Smooth muscle cell (in vitro differentiated cells): ENCODE data around the gene PRKD2. TPM values are rescaled to one million over a fixed set of nuclear protein-coding genes. Genes with fewer than 3 reads are reported as not detected.

Source experiments
- DNase-seq: peaks from one replicate; lab custom pipeline; 2025; ENCODE audit not compliant: unreplicated experiment; lab: John Stamatoyannopoulos, UW
- H2AFZ ChIP-seq: fragments of 200-600 bp; sonication (generic); 2 replicates; pipeline ENCODE4 v1.6.0; 2016; ENCODE audit warnings: antibody characterized with exemption, low read depth, mild to moderate bottlenecking
- H3F3A ChIP-seq: fragments of 200-600 bp; sonication (generic); 2 replicates; pipeline ENCODE4 v1.6.0; 2017; ENCODE audit warnings: antibody characterized with exemption, low read depth
- H3K27ac ChIP-seq: fragments of 200-600 bp; sonication (generic); 2 replicates; pipeline ENCODE4 v1.5.1; 2016; ENCODE audit warnings: low read depth, mild to moderate bottlenecking
- H3K27me3 ChIP-seq: fragments of 200-600 bp; sonication (generic); 2 replicates; pipeline ENCODE4 v1.6.1; 2016; ENCODE audit warnings: low read depth, mild to moderate bottlenecking
- H3K36me3 ChIP-seq: fragments of 200-600 bp; sonication (generic); 2 replicates; pipeline ENCODE4 v1.5.1; 2016; ENCODE audit warnings: low read depth
- H3K4me1 ChIP-seq: fragments of 200-600 bp; sonication (generic); 2 replicates; pipeline ENCODE4 v1.5.1; 2016; ENCODE audit warnings: low read depth
- H3K4me2 ChIP-seq: fragments of 200-600 bp; sonication (generic); 2 replicates; pipeline ENCODE4 v1.6.0; 2016; ENCODE audit warnings: mild to moderate bottlenecking
- H3K4me3 ChIP-seq: fragments of 200-600 bp; sonication (generic); 2 replicates; pipeline ENCODE4 v1.5.1; 2016; ENCODE audit warnings: mild to moderate bottlenecking
- H3K79me2 ChIP-seq: fragments of 200-600 bp; sonication (generic); 2 replicates; pipeline ENCODE4 v1.6.0; 2016; ENCODE audit warnings: low read depth, mild to moderate bottlenecking
- H3K9ac ChIP-seq: fragments of 200-600 bp; sonication (generic); 2 replicates; pipeline ENCODE4 v1.6.0; 2016; ENCODE audit warnings: low read depth
- H3K9me3 ChIP-seq: fragments of 200-600 bp; sonication (generic); replicated peaks from 2 replicates; pipeline ENCODE4 v1.5.1; 2016; ENCODE audit warnings: low read depth
- H4K20me1 ChIP-seq: fragments of 200-600 bp; sonication (generic); 2 replicates; pipeline ENCODE4 v1.6.0; 2016; ENCODE audit warnings: low read depth
- CTCF ChIP-seq: fragments of 200-600 bp; sonication (generic); IDR thresholded peaks from 2 replicates; pipeline ENCODE4 v1.5.1; 2017; ENCODE audit warnings: borderline replicate concordance, mild to moderate bottlenecking, antibody characterized with exemption; ENCODE audit not compliant: insufficient read depth, poor library complexity, severe bottlenecking
- WGBS: methylation state at CpG from one replicate; pipeline ENCODE4 v1.1.7; 2016; ENCODE audit warnings: low lambda C conversion rate; 5-methylcytosine and 5-hydroxymethylcytosine counted together
- polyA plus RNA-seq: library from polyadenylated mRNA; unstranded; fragments of >200 nt; fragmentation: Nextera tagmentation; extraction: Ambion mirVana; gene quantifications from 2 replicates; pipeline ENCODE4 v1.2.1, GENCODE V29; 2016
- total RNA-seq: library from RNA; depleted of rRNA; stranded (reverse); fragments of >200 nt; gene quantifications from 2 replicates; pipeline ENCODE4 v1.2.3, GENCODE V29; 2014

Gene PRKD2
- total and polyA plus RNA-seq, 2 experiments from 2014 or later: 24.2 to 34.6 TPM

- Histone ChIP-seq H4K20me1 (peaks cover 91% of the 10 kb centered on the region), H3K36me3 (no peaks in the 10 kb centered on the region), H3K4me2 (no peak overlapping the region)
These were observed 12.8 kb upstream of the PRKD2 start for GRCh38 chr19:46729696-46730095.

DNA sequence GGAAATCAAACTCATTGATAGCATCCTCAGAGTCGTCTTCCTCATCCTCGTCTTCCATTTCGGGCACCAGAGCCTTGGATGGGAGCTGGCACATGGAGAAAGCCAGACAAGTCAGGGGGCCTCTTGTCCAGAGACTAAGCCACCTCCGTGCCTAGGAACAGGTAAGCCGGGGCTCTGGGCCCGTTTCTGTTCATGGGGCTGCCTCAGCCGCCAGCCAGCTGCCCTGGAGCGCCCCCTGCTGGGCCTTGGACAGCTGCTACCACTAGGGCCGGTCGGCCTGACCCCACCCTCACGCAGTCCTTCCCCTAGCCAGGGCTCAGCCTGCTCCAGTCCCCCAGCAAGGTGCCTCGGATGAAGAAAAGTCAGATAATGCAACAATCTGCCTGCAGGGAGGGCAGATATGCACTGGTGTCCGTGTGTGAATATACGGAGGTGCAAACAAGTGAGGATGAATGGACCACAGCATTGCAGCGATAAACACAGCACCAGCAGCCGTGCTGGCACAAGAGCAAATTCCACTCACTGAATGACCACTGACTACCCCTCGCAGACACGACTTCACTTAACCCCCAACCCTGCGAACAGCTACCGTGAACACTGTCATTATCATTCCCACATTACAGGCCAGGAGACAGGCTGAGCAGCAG lies 11.9 kb upstream of the PRKD2 start:
- WGBS: 63% methylated on average over 20 of the region's 20 CpGs
- H3K27ac ChIP-seq: no peak overlapping the region
- H3K27me3 ChIP-seq: no peaks in the 10 kb centered on the region
- no peak overlapping the region for H3K4me3 ChIP-seq
- no peaks in the 10 kb centered on the region for H3K4me1 ChIP-seq
- H3K9ac ChIP-seq: no peak overlapping the region
- no peak overlapping the region for H2AFZ ChIP-seq
- peaks cover 4% of the 10 kb centered on the region for H3F3A ChIP-seq
- peak; percentile 91 for TF ChIP-seq CTCF
- no peaks in the 10 kb centered on the region for H3K9me3 ChIP-seq
- DNase-seq: peak; percentile 10
- H3K79me2 ChIP-seq: peaks cover 4% of the 10 kb centered on the region
- H3K4me2 ChIP-seq: no peak overlapping the region
- H3K36me3 ChIP-seq: no peaks in the 10 kb centered on the region
- peaks cover 82% of the 10 kb centered on the region for H4K20me1 ChIP-seq

More at GRCh38 chr19:46729696-46730095, 12.8 kb upstream of the PRKD2 start:
- WGBS: 98% methylated on average over 7 of the region's 7 CpGs
- Histone ChIP-seq H3K9me3 (no peaks in the 10 kb centered on the region), H3K4me1 (no peaks in the 10 kb centered on the region), H3K79me2 (peaks cover 11% of the 10 kb centered on the region), H3K27me3 (no peaks in the 10 kb centered on the region), H3F3A (peaks cover 10% of the 10 kb centered on the region), H3K9ac (no peak overlapping the region), H3K4me3 (no peak overlapping the region), H2AFZ (no peak overlapping the region), H3K27ac (no peak overlapping the region)
- TF ChIP-seq CTCF: no peak
- no peak for DNase-seq

DNA sequence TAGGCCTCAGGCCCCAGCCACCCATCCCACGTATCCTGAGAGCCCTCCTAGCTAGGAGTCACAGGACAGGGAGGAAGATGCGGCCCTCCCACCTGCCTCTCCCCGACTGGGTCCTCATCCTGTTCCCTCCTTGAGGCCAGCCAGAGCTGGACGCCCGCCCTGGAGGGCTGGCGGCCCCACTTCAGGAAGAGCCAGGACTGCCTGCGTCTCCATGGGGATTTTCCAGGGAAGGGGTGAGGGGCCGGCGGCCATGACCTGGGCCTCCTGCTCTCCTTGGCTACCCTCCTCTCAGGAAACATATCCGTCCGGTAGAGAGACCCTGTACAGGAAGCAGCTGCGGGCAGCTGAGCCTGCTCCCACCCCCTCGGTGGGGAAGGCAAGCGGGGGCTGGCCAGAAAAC lies 11.3 kb upstream of the PRKD2 start:
- no peaks in the 10 kb centered on the region for H3K36me3 ChIP-seq
- no peaks in the 10 kb centered on the region for H3K27me3 ChIP-seq
- no peaks in the 10 kb centered on the region for H3F3A ChIP-seq
- no peak for TF ChIP-seq CTCF
- H4K20me1 ChIP-seq: peaks cover 80% of the 10 kb centered on the region
- H3K4me2 ChIP-seq: no peak overlapping the region
- no peaks in the 10 kb centered on the region for H3K4me1 ChIP-seq
- no peak for DNase-seq
- WGBS: 94% methylated on average over 14 of the region's 14 CpGs
- no peak overlapping the region for H3K27ac ChIP-seq
- no peak overlapping the region for H2AFZ ChIP-seq
- no peaks in the 10 kb centered on the region for H3K79me2 ChIP-seq
- no peak overlapping the region for H3K9ac ChIP-seq
- H3K4me3 ChIP-seq: no peak overlapping the region
- no peaks in the 10 kb centered on the region for H3K9me3 ChIP-seq

DNA sequence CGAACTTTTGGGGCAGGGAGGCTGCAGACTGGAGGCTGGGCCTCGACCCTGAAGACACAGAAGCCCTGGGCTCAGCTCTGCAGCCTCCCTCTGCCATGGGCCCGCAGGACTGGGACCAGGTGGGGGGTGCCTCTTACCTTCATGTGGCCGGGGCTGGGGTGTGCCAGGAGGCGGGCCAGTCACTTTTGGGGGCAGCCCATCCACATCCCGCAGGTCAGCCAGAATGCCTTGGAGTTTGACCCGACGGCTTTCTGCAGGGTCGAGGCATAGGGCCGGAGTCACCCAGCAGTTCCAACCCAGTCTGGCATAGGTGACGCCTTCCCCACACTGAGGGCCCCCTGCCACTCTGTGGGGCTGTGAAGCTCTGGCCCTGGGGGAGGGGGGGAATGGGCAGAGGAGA lies 10.8 kb upstream of the PRKD2 start:
- Histone ChIP-seq H3K4me2 (no peak overlapping the region), H3K9me3 (no peaks in the 10 kb centered on the region), H3K27me3 (no peaks in the 10 kb centered on the region), H3F3A (no peaks in the 10 kb centered on the region), H3K4me3 (no peak overlapping the region), H3K36me3 (no peaks in the 10 kb centered on the region), H3K27ac (no peak overlapping the region), H3K4me1 (no peaks in the 10 kb centered on the region), H3K79me2 (no peaks in the 10 kb centered on the region), H3K9ac (no peak overlapping the region), H2AFZ (no peak overlapping the region), H4K20me1 (peaks cover 78% of the 10 kb centered on the region)
- no peak for DNase-seq
- TF ChIP-seq CTCF: no peak
- 98% methylated on average over 11 of the region's 11 CpGs for WGBS
